ENCODE data around the gene GINS2.

GINS2 gene

DNA sequence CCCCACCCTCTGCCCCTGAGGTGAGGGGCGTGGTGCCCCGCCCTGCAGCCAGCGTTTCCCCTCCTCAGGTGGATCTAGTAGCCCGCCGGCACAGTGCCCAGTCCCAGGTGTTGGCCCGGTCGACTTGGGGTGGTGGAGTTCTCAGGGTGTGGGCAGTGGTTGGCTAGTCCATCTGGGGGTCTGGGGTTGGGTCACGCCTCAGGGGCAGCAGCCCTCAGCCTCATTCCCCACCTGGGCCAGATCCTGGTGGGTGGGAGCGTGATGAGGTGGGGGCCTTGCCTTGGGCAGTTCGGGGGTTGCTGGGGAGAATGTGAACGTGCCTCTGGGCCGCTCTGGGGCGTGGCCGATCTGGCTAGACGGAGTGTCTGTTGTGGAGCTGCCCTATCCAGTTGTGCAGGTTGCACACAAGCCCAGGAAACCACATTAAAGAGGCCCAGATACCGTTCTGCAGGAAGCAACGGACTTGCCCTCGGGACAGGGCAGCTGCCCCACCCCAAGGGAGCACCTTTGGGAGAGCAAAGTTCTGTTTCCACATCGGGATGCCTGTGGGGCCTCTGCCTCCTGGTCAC is 43.6 kb downstream of the GINS2 start (continued):
- TF ChIP-seq POU6F1 (CRISPR knock-in tag; IDR thresholded peaks at IDR 0.05; ENCODE audit: borderline replicate concordance, low read depth) = no peak
- TF ChIP-seq BACH2 (CRISPR knock-in tag; IDR thresholded peaks at IDR 0.05; ENCODE audit: borderline replicate concordance) = no peak

DNA sequence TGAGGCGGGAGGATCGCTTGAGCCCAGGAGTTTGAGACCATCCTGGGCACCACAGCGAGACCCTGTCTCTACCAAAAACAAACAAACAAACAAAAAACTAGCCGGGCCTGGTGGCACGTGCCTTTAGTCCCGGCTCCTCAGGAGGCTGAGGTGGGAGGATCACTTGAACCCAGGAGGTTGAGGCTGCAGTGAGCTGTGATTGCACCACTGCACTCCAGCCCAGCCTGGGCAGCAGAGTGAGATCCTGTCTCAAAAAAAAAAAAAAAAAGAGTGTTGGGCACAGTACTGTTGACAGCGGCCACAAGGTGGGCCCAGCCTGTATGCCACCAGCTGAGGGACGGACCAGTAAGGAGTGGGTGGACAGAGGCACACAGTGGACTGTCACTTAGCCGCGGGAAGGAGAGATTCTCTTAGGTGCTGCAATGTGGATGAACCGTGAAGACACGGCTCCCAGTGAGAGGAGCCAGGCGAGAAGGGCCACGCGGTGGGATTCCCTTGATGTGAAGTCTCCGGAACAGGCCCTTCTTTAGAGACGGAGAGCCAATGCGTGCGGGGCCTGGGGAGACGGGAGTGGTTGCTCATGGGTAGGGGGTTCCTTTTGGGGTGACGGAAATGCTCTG is 44.6 kb downstream of the GINS2 start:
- TF ChIP-seq ZNF70 (CRISPR knock-in tag; IDR thresholded peaks at IDR 0.05) (no peak), ZC3H10 (CRISPR knock-in tag; IDR thresholded peaks at IDR 0.05) (no peak), ARNTL (CRISPR knock-in tag; IDR thresholded peaks at IDR 0.05; ENCODE audit: borderline replicate concordance, low read depth) (no peak), SNAI2 (CRISPR knock-in tag; IDR thresholded peaks at IDR 0.05) (no peak), ZNF565 (CRISPR knock-in tag; conservative IDR thresholded peaks at IDR 0.05; ENCODE audit: low read depth) (no peak), POU6F1 (CRISPR knock-in tag; IDR thresholded peaks at IDR 0.05; ENCODE audit: borderline replicate concordance, low read depth) (no peak), TSHZ2 (CRISPR knock-in tag; IDR thresholded peaks at IDR 0.05) (no peak), TOX (CRISPR knock-in tag; IDR thresholded peaks at IDR 0.05; ENCODE audit: borderline replicate concordance) (no peak), ZFP3 (CRISPR knock-in tag; IDR thresholded peaks at IDR 0.05) (no peak), ESRRG (CRISPR knock-in tag; IDR thresholded peaks at IDR 0.05) (no peak), RARB (CRISPR knock-in tag; IDR thresholded peaks at IDR 0.05) (no peak), ISL1 (CRISPR knock-in tag; IDR thresholded peaks at IDR 0.05) (no peak), BACH2 (CRISPR knock-in tag; IDR thresholded peaks at IDR 0.05; ENCODE audit: borderline replicate concordance) (no peak), CSDC2 (CRISPR knock-in tag; IDR thresholded peaks at IDR 0.05) (no peak), ZNF8 (CRISPR knock-in tag; IDR thresholded peaks at IDR 0.05) (no peak), ZFP30 (CRISPR knock-in tag; IDR thresholded peaks at IDR 0.05) (no peak), TCF4 (CRISPR knock-in tag; IDR thresholded peaks at IDR 0.05; ENCODE audit: borderline replicate concordance) (no peak), PPARA (CRISPR knock-in tag; IDR thresholded peaks at IDR 0.05; ENCODE audit: borderline replicate concordance) (no peak)
- TF ChIP-seq, protein P1, sequence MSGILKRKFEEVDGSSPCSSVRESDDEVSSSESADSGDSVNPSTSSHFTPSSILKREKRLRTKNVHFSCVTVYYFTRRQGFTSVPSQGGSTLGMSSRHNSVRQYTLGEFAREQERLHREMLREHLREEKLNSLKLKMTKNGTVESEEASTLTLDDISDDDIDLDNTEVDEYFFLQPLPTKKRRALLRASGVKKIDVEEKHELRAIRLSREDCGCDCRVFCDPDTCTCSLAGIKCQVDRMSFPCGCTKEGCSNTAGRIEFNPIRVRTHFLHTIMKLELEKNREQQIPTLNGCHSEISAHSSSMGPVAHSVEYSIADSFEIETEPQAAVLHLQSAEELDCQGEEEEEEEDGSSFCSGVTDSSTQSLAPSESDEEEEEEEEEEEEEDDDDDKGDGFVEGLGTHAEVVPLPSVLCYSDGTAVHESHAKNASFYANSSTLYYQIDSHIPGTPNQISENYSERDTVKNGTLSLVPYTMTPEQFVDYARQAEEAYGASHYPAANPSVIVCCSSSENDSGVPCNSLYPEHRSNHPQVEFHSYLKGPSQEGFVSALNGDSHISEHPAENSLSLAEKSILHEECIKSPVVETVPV (CRISPR knock-in tag; IDR thresholded peaks at IDR 0.05) = no peak
- TF ChIP-seq, protein P2, sequence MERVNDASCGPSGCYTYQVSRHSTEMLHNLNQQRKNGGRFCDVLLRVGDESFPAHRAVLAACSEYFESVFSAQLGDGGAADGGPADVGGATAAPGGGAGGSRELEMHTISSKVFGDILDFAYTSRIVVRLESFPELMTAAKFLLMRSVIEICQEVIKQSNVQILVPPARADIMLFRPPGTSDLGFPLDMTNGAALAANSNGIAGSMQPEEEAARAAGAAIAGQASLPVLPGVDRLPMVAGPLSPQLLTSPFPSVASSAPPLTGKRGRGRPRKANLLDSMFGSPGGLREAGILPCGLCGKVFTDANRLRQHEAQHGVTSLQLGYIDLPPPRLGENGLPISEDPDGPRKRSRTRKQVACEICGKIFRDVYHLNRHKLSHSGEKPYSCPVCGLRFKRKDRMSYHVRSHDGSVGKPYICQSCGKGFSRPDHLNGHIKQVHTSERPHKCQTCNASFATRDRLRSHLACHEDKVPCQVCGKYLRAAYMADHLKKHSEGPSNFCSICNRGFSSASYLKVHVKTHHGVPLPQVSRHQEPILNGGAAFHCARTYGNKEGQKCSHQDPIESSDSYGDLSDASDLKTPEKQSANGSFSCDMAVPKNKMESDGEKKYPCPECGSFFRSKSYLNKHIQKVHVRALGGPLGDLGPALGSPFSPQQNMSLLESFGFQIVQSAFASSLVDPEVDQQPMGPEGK (CRISPR knock-in tag; IDR thresholded peaks at IDR 0.05; ENCODE audit: borderline replicate concordance) = no peak
- no peak for ATAC-seq

GRCh38 chr16:85643631-85644030 is 45.1 kb downstream of the GINS2 start:
- no peak for TF ChIP-seq ZNF8 (CRISPR knock-in tag; IDR thresholded peaks at IDR 0.05)
- no peak for ATAC-seq
